Sigmoid colon (tissue), 7 donors: ENCODE results near the gene CAPN8. TPM values are rescaled to one million over a fixed set of nuclear protein-coding genes. Genes with fewer than 3 reads are reported as not detected.

Experiments used
- DNase-seq: peaks from one replicate; pipeline ENCODE4 v3.0.0-alpha.2; 2019
- H3K27ac ChIP-seq, 4 donors: fragments of 200-600 bp; sonication (generic); one replicate each; pipeline ENCODE4 v1.5.1; 2016 to 2019; ENCODE audit warnings: mild to moderate bottlenecking in 1 of 4
- H3K27me3 ChIP-seq, 3 donors: fragments of 200-600 bp; sonication (generic); one replicate each; pipeline ENCODE4 v1.5.1; 2019; ENCODE audit warnings: mild to moderate bottlenecking in 1 of 3
- H3K36me3 ChIP-seq, 4 donors: fragments of 200-600 bp; sonication (generic); one replicate each; pipeline ENCODE4 v1.5.1; 2016 to 2019
- H3K4me1 ChIP-seq, 4 donors: fragments of 200-600 bp; sonication (generic); one replicate each; pipeline ENCODE4 v1.5.1; 2017 to 2019
- H3K4me3 ChIP-seq, 4 donors: fragments of 200-600 bp; sonication (generic); one replicate each; pipeline ENCODE4 v1.5.1; 2017 to 2019; ENCODE audit warnings: mild to moderate bottlenecking in 2 of 4, moderate library complexity in 1 of 4
- H3K9me3 ChIP-seq, 4 donors: fragments of 200-600 bp in 3 of 4; sonication (generic) in 3 of 4; one replicate each; pipeline versions ENCODE4 v1.5.1 to v1.6.1; 2013 to 2019
- CTCF ChIP-seq, 4 experiments: fragments of 450-650 bp in 3 of 4; fragments of 200-600 bp in 1 of 4; IDR thresholded peaks; one replicate each; pipeline ENCODE4 v1.5.1; 2016 to 2019; ENCODE audit warnings: antibody characterized with exemption in 4 of 4, mild to moderate bottlenecking in 3 of 4, moderate library complexity in 2 of 4
- EP300 ChIP-seq, 4 donors: sonication (generic); formaldehyde crosslinking; IDR thresholded peaks; one replicate each; pipeline ENCODE4 v1.6.1; 2017; ENCODE audit warnings: antibody characterized with exemption in 4 of 4
- POLR2A ChIP-seq, 2 donors: fragments of 450-650 bp; IDR thresholded peaks; one replicate each; pipeline ENCODE4 v1.6.1; 2016; ENCODE audit warnings: antibody characterized with exemption in 2 of 2, mild to moderate bottlenecking in 2 of 2, moderate library complexity in 2 of 2
- POLR2AphosphoS5 ChIP-seq, 4 donors: sonication (generic); formaldehyde crosslinking; IDR thresholded peaks; one replicate each; pipeline ENCODE4 v1.6.1; 2017; ENCODE audit warnings: antibody characterized with exemption in 4 of 4
- WGBS, 2 donors: extraction: QIAGEN DNeasy Blood & Tissue Kit; methylation state at CpG; one replicate each; pipeline ENCODE4 v1.1.7; 2013; 5-methylcytosine and 5-hydroxymethylcytosine counted together
- intact Hi-C: fragments of 100-400 bp; cut with DNase I; formaldehyde crosslinking; loops from one replicate; pipeline ENCODE4 v1.15.1; 2023
- polyA plus RNA-seq, 3 donors: library from polyadenylated mRNA; stranded (reverse); fragments of 200-250 nt; gene quantifications; one replicate each; pipeline ENCODE4 v1.2.3, GENCODE V29; 2013
- total RNA-seq, 4 donors: library from RNA; depleted of rRNA; stranded (reverse); fragments of >200 nt; gene quantifications; one replicate each; pipeline ENCODE4 v1.1.0, GENCODE V29; 2016
- donor health status: healthy with polysubstance abuse.
- donor health status: Bipolar disorder and iron deficiency.
- donor health status: healthy.

The CAPN8 gene
- total and polyA plus RNA-seq, 7 donors: 1.1 to 67.6 (median 42.7) TPM; not detected in 3

- TF ChIP-seq EP300 (IDR thresholded peaks at IDR 0.05): no peak
- Histone ChIP-seq H3K4me1 (no peaks in the 10 kb centered on the region), H3K27me3 (no peaks in the 10 kb centered on the region), H3K36me3 (no peaks in the 10 kb centered on the region), H3K9me3 (no peaks in the 10 kb centered on the region), H3K4me3 (no peak overlapping the region), H3K27ac (no peak overlapping the region)
- intact Hi-C loops: no loop called here
- 71 to 75% methylated on average over 7 of the region's 7 CpGs for WGBS, 2 donors
- DNase-seq: no peak
These were observed 5.1 kb upstream of the CAPN8 start for GRCh38 chr1:223670458-223671159.

DNA sequence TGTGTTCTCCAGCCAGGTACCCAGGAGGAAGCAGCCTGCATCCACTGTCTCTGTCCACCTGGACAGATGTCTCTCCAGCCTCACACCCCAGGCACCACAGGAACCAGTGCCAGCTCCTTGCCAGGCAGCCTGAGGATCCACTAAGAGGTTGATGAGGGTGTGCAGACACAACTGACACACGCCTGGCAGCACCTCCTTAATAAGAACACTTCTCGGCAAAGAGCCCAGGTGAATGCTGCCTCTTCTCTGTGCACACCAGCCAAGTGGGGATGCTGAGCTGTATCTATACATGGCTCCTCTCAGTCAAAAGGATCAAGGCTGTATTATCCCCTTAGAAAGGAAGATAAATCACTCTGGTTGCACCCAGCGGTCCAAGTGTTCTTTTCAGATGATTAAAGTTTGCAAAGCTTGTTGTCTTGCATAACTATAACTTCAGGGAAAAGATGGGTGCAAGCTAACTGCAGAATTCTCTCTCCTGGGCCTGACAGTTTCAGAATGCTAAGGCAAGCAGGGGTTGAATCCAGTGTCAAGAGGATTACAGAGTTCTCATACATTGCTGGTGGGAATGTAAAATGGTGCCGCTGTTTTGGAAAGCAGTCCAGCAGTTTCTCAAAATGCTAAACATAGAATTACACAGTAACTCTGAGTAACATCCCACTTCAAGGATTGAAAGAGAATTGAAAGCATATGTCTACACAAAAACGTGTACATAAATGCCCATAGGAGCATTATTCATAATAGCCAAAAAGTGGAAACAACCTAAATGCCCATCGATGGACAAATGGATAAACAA is 3.7 kb upstream of the CAPN8 start:
- TF ChIP-seq POLR2AphosphoS5 (IDR thresholded peaks at IDR 0.05): no peak
- TF ChIP-seq CTCF (IDR thresholded peaks at IDR 0.05): no peak
- TF ChIP-seq POLR2A (IDR thresholded peaks at IDR 0.05): no peak
- no peak for TF ChIP-seq EP300 (IDR thresholded peaks at IDR 0.05)
- 60 to 77% methylated on average over 6 of the region's 6 CpGs for WGBS, 2 donors
- no peak overlapping the region for H3K27ac ChIP-seq
- H3K36me3 ChIP-seq: no peaks in the 10 kb centered on the region
- no peak overlapping the region for H3K4me3 ChIP-seq
- DNase-seq: no peak
- H3K27me3 ChIP-seq: no peaks in the 10 kb centered on the region
- intact Hi-C loops: no loop called here
- H3K9me3 ChIP-seq: no peaks in the 10 kb centered on the region
- H3K4me1 ChIP-seq: no peaks in the 10 kb centered on the region

DNA sequence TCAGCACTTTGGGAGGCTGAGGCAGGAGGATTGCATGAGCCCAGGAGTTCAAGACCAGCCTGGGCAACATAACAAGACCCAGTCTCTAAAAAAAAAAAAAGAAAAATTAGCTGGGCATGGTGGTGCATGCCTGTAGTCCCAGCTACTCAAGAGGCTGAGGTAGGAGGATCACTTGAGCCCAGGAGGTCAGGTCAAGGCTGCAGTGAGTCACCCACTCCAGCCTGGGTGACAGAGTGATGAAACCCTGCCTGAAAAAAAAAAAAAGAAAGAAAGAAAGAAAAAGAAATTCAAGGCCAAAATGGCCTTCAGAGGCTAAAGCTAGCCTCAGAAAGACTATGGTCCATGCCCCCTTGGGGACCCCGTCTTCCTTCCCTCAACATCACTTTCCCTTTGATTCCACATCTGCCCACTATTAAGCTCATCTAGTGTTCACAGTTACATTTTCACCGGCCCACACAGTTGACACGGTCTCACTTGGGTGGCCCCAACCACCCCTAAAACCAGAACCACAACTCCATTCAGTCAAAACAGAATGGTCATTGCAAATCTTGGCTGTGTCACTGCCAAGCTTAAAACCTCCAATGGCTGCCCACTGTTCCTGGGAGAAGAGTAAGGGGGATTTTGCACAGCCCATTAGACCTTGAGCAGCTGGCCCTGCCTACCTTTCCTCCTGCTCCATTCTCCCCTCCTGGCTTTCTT is 2.1 kb upstream of the CAPN8 start:
- Histone ChIP-seq H3K27me3 (no peaks in the 10 kb centered on the region), H3K9me3 (no peaks in the 10 kb centered on the region), H3K27ac (no peak overlapping the region), H3K36me3 (no peaks in the 10 kb centered on the region), H3K4me1 (no peaks in the 10 kb centered on the region), H3K4me3 (no peak overlapping the region)
- no peak for DNase-seq
- intact Hi-C loops: no loop called here
- WGBS, 2 donors: 87 to 93% methylated on average over 3 of the region's 3 CpGs
- TF ChIP-seq EP300 (IDR thresholded peaks at IDR 0.05): no peak
- TF ChIP-seq POLR2A (IDR thresholded peaks at IDR 0.05): no peak
- TF ChIP-seq CTCF (IDR thresholded peaks at IDR 0.05): no peak
- no peak for TF ChIP-seq POLR2AphosphoS5 (IDR thresholded peaks at IDR 0.05)

GRCh38 chr1:223664106-223664505 is 1.4 kb downstream of the CAPN8 start:
- no peaks in the 10 kb centered on the region for H3K9me3 ChIP-seq
- intact Hi-C loops: no loop called here
- no peaks in the 10 kb centered on the region for H3K4me1 ChIP-seq
- DNase-seq: no peak
- H3K36me3 ChIP-seq: no peaks in the 10 kb centered on the region
- WGBS, 2 donors: 73 to 76% methylated on average over 5 of the region's 5 CpGs
- no peak overlapping the region for H3K27ac ChIP-seq
- no peak overlapping the region for H3K4me3 ChIP-seq
- H3K27me3 ChIP-seq: no peaks in the 10 kb centered on the region
- TF ChIP-seq POLR2A (IDR thresholded peaks at IDR 0.05) (no peak), POLR2AphosphoS5 (IDR thresholded peaks at IDR 0.05) (no peak), CTCF (IDR thresholded peaks at IDR 0.05) (no peak), EP300 (IDR thresholded peaks at IDR 0.05) (no peak)

- Histone ChIP-seq H3K9me3 (no peaks in the 10 kb centered on the region), H3K4me3 (no peak overlapping the region), H3K4me1 (no peaks in the 10 kb centered on the region), H3K27ac (no peak overlapping the region), H3K27me3 (no peaks in the 10 kb centered on the region), H3K36me3 (no peaks in the 10 kb centered on the region)
- intact Hi-C loops: no loop called here
- 12 to 22% methylated on average over 5 of the region's 5 CpGs for whole genome bisulfite sequencing, 2 donors
- DNase-seq: no peak
- TF ChIP-seq EP300 (IDR thresholded peaks at IDR 0.05) (no peak), POLR2A (IDR thresholded peaks at IDR 0.05) (no peak), POLR2AphosphoS5 (IDR thresholded peaks at IDR 0.05) (no peak), CTCF (IDR thresholded peaks at IDR 0.05) (no peak)
These were observed 2.6 kb downstream of the CAPN8 start for GRCh38 chr1:223662943-223663342.
